ENCODE measurements around the gene DIP2A. TPM values are rescaled to one million over a fixed set of nuclear protein-coding genes. Genes with fewer than 3 reads are reported as not detected.
"Not testable (repeated sequence)": the region's sequence is repeated elsewhere in the genome, so short reads cannot be mapped to it uniquely, and the experiment has no call there.

Gene DIP2A
- total and polyA plus RNA-seq, 2 experiments from 2014 or later = 19.8 to 24.6 TPM

- no peaks in the 10 kb centered on the region for H3K4me1 ChIP-seq (ENCODE audit: insufficient read depth)
- H3K27me3 ChIP-seq = no peaks in the 10 kb centered on the region
- no peaks in the 10 kb centered on the region for H3K36me3 ChIP-seq (replicated peaks; ENCODE audit: insufficient read depth, low read depth)
- no peaks in the 10 kb centered on the region for H4K20me1 ChIP-seq (ENCODE audit: insufficient read depth, poor library complexity, severe bottlenecking)
- H3K79me2 ChIP-seq = no peaks in the 10 kb centered on the region
- H3K4me3 ChIP-seq = no peak overlapping the region
- no peak overlapping the region for H2AFZ ChIP-seq
- H3K9me2 ChIP-seq (replicated peaks; ENCODE audit: insufficient read depth) = no peaks in the 10 kb centered on the region
- H3K4me2 ChIP-seq = no peak overlapping the region
- H3K9me3 ChIP-seq (ENCODE audit: low read depth) = peaks cover 3% of the 10 kb centered on the region
- no peak overlapping the region for H3K27ac ChIP-seq
- no peak for DNase-seq (ENCODE audit: low spot score)
- TF ChIP-seq, protein P1, sequence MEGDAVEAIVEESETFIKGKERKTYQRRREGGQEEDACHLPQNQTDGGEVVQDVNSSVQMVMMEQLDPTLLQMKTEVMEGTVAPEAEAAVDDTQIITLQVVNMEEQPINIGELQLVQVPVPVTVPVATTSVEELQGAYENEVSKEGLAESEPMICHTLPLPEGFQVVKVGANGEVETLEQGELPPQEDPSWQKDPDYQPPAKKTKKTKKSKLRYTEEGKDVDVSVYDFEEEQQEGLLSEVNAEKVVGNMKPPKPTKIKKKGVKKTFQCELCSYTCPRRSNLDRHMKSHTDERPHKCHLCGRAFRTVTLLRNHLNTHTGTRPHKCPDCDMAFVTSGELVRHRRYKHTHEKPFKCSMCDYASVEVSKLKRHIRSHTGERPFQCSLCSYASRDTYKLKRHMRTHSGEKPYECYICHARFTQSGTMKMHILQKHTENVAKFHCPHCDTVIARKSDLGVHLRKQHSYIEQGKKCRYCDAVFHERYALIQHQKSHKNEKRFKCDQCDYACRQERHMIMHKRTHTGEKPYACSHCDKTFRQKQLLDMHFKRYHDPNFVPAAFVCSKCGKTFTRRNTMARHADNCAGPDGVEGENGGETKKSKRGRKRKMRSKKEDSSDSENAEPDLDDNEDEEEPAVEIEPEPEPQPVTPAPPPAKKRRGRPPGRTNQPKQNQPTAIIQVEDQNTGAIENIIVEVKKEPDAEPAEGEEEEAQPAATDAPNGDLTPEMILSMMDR (IDR thresholded peaks at IDR 0.05; ENCODE audit: poor library complexity) = no peak
- TF ChIP-seq EZH2 (IDR thresholded peaks at IDR 0.05; ENCODE audit: borderline replicate concordance) (no peak), EZH2phosphoT487 (IDR thresholded peaks at IDR 0.05; ENCODE audit: low read depth, severe bottlenecking, unreplicated experiment) (no peak)
Measured at GRCh38 chr21:46570631-46571030, 111.9 kb downstream of the DIP2A start.

DNA sequence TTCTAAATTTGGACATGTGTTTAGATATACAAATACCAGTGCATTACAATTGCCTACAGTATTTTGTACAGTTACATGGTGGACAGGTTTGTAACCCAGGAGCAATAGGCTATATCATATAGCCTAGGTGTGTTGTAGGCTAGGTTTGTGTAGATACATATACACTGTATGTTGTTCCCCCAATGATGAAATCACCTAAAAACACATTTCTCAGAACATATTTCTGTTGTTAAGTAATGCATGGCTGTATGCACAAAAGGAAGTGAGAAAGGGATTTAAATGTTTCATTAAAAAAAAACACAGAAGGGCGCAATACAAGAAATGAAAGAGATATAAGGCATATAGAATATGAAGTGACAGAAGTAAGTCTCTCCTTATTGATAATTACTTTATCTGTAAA is 114.2 kb downstream of the DIP2A start:
- H2AFZ ChIP-seq = no peak overlapping the region
- no peaks in the 10 kb centered on the region for H3K27me3 ChIP-seq
- peaks cover 8% of the 10 kb centered on the region for H3K9me3 ChIP-seq (ENCODE audit: low read depth)
- no peak overlapping the region for H3K4me2 ChIP-seq
- no peak for DNase-seq (ENCODE audit: low spot score)
- no peaks in the 10 kb centered on the region for H3K79me2 ChIP-seq
- no peaks in the 10 kb centered on the region for H4K20me1 ChIP-seq (ENCODE audit: insufficient read depth, poor library complexity, severe bottlenecking)
- no peaks in the 10 kb centered on the region for H3K9me2 ChIP-seq (replicated peaks; ENCODE audit: insufficient read depth)
- no peak overlapping the region for H3K4me3 ChIP-seq
- TF ChIP-seq, protein P1 (IDR thresholded peaks at IDR 0.05; ENCODE audit: poor library complexity) = no peak
- TF ChIP-seq EZH2 (IDR thresholded peaks at IDR 0.05; ENCODE audit: borderline replicate concordance) (no peak), EZH2phosphoT487 (IDR thresholded peaks at IDR 0.05; ENCODE audit: low read depth, severe bottlenecking, unreplicated experiment) (no peak)
- WGBS (ENCODE audit: low lambda C conversion rate, missing lambda C conversion rate) = 95% methylated on average over 1 of the region's 1 CpG
- no peaks in the 10 kb centered on the region for H3K4me1 ChIP-seq (ENCODE audit: insufficient read depth)
- no peaks in the 10 kb centered on the region for H3K36me3 ChIP-seq (replicated peaks; ENCODE audit: insufficient read depth, low read depth)
- H3K27ac ChIP-seq = no peak overlapping the region

DNA sequence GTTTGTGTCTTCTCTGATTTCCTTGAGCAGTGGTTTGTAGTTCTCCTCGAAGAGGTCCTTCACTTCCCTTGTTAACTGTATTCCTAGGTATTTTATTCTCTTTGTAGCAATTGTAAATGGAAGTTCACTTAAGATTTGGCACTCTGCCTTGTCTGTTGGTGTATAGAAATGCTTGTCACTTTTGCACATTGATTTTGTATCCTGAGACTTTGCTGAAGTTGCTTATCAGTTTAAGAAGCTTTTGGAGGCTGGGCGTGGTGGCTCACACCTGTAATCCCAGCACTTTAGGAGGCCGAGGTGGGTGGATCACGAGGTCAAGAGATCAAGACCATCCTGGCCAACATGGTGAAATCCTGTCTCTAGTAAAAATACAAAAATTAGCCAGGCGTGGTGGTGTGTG is 119.1 kb downstream of the DIP2A start:
- 94% methylated on average over 5 of the region's 5 CpGs for WGBS (ENCODE audit: low lambda C conversion rate, missing lambda C conversion rate)

DNA sequence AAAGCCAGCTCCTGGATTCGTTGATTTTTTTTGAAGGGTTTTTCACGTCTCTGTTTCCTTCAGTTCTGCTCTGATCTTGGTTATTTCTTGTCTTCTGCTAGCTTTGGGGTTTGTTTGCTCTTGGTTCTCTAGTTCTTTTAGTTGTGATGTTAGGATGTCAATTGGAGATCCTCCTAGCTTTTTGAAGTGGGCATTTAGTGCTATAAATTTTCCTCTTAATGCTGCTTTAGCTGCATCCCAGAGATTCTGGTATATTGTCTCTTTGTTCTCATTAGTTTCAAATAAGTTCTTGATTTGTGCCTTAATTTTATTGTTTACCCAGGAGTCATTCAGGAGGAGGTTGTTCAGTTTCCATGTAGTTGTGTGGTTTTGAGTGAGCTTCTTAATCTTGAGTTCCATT is 120.7 kb downstream of the DIP2A start:
- H2AFZ ChIP-seq; DNase-seq (ENCODE audit: low spot score); H3K27ac ChIP-seq; H3K4me3 ChIP-seq; H3K9me2 ChIP-seq (replicated peaks; ENCODE audit: insufficient read depth); H3K27me3 ChIP-seq; H3K4me1 ChIP-seq (ENCODE audit: insufficient read depth); H3K4me2 ChIP-seq; H3K79me2 ChIP-seq; H4K20me1 ChIP-seq (ENCODE audit: insufficient read depth, poor library complexity, severe bottlenecking); H3K36me3 ChIP-seq (replicated peaks; ENCODE audit: insufficient read depth, low read depth): not testable (repeated sequence)
- 100% methylated on average over 2 of the region's 2 CpGs for WGBS (ENCODE audit: low lambda C conversion rate, missing lambda C conversion rate)
- H3K9me3 ChIP-seq (ENCODE audit: low read depth) = peaks cover 32% of the 10 kb centered on the region

More for the DNA sequence above, 119.1 kb downstream of the DIP2A start:
- not testable (repeated sequence) for DNase-seq (ENCODE audit: low spot score); H3K4me1 ChIP-seq (ENCODE audit: insufficient read depth); H3K27me3 ChIP-seq; H4K20me1 ChIP-seq (ENCODE audit: insufficient read depth, poor library complexity, severe bottlenecking); H3K27ac ChIP-seq; H3K4me3 ChIP-seq; H3K4me2 ChIP-seq; H3K9me2 ChIP-seq (replicated peaks; ENCODE audit: insufficient read depth); H3K79me2 ChIP-seq; H3K36me3 ChIP-seq (replicated peaks; ENCODE audit: insufficient read depth, low read depth); H2AFZ ChIP-seq
- peaks cover 19% of the 10 kb centered on the region for H3K9me3 ChIP-seq (ENCODE audit: low read depth)

Measured in hepatocyte (in vitro differentiated cells).